ENCODE measurements around the gene NFATC4.

Gene NFATC4

GRCh38 chr14:24411443-24412389 lies 43.7 kb downstream of the NFATC4 start:
- peak; percentile 73 for DNase-seq

- DNase-seq: no peak
Observed at GRCh38 chr14:24414077-24414476, 46.1 kb downstream of the NFATC4 start.

DNA sequence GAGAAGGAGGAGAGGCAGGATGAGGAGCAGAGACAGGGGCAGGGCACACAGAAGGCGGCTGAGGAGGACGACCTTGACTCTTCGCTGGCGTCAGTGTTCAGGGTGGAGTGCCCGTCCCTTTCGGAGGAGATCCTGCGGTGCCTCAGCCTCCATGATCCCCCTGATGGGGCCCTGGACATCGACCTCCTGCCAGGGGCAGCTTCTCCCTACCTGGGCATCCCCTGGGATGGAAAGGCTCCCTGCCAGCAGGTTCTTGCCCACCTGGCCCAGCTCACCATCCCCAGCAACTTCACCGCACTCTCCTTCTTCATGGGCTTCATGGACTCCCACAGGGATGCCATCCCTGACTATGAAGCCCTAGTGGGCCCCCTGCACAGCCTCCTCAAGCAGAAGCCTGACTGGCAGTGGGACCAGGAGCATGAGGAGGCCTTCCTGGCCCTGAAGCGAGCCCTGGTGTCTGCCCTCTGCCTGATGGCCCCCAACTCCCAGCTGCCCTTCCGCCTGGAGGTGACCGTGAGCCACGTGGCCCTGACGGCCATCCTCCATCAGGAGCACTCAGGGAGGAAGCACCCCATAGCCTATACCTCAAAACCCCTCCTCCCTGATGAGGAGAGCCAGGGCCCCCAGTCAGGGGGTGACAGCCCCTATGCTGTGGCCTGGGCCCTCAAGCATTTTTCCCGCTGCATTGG lies 46.9 kb downstream of the NFATC4 start:
- no peak for DNase-seq

- no peak for DNase-seq
Observed at GRCh38 chr14:24415421-24416253, 47.7 kb downstream of the NFATC4 start.

DNA sequence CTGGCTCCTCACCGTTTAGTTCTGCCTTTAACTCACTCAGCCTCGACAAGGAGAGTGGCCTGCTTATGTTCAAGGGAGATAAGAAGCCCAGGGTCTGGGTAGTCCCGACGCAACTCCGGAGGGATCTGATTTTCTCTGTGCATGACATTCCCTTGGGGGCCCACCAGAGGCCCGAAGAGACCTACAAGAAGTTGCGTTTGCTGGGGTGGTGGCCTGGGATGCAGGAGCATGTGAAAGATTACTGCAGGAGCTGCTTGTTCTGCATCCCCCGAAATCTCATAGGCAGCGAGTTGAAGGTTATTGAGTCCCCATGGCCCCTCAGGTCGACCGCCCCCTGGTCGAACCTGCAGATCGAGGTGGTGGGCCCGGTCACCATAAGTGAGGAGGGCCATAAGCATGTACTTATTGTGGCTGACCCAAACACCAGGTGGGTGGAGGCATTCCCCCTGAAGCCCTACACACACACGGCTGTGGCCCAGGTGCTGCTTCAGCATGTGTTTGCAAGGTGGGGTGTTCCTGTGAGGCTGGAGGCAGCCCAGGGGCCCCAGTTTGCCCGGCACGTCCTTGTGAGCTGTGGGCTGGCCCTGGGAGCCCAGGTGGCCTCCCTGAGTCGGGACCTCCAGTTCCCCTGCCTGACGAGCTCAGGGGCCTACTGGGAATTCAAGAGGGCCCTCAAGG lies 48.4 kb downstream of the NFATC4 start:
- DNase-seq: no peak

DNA sequence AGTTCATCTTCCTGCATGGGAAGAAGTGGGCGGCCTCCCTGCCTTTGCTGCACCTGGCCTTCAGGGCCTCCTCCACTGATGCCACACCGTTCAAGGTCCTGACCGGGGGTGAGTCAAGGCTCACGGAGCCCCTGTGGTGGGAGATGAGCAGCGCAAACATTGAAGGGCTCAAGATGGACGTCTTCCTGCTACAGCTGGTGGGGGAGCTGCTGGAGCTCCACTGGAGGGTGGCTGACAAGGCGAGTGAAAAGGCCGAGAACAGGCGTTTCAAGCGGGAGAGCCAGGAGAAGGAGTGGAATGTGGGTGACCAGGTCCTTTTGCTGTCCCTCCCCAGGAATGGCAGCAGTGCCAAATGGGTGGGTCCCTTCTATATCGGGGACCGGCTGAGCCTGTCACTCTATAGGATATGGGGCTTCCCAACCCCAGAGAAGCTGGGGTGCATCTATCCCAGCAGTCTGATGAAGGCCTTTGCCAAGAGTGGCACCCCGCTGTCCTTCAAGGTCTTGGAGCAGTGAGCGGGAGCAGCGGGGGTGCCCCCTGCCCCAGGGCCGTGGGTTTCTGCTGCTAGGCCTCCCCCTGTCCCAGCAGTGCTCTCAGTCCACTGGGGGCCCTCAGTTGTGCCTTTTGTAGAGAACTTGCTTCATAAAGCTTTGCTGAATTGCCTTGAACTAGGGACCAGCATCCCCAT lies 49.1 kb downstream of the NFATC4 start:
- no peak for DNase-seq

DNA sequence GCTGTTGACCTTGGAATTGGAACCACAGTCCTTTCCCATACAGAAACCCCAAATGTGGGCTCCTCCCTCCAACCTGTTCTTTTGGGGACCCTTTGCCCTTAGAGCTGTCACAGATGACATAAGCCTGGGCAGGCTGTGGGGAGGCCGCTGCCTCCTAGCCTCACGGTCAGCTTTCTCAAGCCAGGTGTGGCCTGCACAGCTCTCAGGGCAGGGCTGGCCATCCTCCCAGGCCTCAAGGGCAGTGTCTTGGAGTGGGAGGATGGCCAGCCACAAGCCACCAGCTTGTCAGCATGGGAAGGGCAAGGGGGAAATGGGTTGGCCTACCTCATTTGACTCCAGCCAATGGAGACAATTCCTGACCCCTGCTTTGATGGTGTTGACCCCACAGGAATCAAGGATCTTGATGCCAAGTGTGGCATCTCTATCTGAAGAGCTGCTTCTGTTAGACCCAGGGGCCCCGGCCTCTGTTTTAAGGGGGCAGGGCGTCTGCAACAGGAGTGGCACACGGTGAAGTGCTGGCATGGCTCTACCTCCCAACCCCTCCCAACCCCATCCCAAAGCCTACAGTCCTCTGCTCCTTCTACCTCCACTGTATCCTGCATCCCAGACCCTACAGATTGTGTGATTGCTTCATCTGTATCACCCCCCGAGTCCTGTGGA lies 50.0 kb downstream of the NFATC4 start:
- DNase-seq: no peak

DNA sequence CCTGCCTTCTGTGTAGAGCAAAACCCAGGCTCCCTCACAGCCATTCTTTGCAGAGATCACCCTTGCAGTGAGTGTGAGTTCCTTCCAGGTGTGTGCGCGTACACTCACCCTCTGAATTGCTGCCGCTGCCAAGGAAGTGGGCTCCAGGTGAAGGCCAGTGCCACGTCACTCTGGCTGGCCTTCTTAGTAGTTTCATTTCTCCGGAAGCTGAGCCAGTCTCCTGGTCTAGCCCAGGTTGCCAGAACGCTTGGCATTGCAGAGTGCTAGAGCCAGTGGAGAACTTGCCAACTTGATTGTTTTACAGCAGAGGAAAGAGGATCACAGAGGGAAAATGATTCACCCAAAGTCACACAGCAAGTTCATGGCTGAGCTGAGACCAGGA lies 50.5 kb downstream of the NFATC4 start:
- no peak for DNase-seq

DNA sequence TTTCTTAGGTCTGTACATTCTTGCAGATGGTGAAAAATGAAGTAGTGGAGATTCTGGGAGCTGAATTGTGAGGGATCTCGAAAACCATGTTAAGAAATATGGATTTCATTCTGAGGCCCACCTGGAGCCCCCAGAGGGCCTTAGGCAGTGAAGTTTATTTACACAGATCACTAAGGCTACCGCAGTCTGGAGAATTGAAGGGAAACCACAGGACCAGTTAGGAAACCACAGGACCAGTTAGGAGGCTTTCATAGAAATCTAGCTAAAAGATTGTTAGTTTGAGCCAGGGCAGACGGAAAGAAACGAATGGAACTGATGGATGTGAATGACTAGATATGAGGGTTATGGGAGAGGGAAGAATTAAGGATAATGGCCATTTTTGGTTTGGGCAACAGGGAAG lies 54.3 kb downstream of the NFATC4 start:
- DNase-seq: no peak

GRCh38 chr14:24422694-24423601 lies 55.0 kb downstream of the NFATC4 start:
- DNase-seq: no peak

GRCh38 chr14:24425704-24426103 lies 57.7 kb downstream of the NFATC4 start:
- peak; percentile 46 for DNase-seq

- no peak for DNase-seq
Observed at GRCh38 chr14:24426150-24426911, 58.3 kb downstream of the NFATC4 start.

- DNase-seq: no peak
Observed at GRCh38 chr14:24426912-24427536, 59.0 kb downstream of the NFATC4 start.

DNA sequence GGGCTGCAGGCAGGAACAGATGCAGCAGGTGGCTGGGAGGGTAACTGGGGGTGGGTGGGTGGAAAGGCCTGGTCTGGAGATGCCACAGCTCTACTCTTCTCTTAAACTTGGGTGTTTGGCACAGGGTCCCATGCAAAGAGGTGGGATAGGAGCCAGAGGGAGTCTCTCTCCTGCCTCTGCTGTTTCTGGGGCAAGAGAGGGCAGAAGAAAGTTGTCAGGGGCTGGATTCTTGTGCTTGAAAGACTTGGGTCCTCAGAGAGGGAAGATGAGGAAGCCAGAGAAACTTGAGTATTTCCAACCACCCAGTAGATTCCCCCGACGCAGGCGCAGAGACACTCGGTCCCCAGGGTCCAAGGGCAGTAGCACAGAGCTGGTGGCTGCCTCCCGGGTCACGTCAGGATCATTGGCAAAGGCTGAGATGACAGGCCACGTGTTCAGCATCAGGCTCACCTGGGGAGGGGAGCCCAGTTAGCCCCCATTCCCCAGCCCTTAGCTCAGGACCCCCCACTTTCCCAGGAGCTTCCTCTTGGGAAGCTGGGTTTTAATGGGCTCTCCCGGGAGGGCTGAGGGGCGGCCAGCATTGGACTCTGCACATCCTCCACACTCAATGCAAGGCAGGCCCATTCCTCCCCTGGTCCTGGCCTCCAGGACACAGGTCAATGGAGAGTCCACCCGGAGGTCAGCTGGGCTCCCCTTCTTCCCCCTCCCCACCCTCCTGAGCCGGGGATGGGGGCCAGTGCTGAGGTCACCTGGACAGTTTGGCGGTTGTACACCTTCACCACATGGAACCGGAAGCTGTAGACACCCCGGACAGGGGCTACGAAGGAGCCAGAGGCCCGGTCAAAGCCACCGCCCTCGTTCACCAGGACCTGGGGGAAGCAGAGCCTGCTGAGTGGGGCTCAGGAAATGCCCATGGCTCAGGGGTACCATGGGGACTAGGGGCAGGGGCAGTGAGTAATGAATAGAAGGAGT lies 59.8 kb downstream of the NFATC4 start:
- no peak for DNase-seq

DNA sequence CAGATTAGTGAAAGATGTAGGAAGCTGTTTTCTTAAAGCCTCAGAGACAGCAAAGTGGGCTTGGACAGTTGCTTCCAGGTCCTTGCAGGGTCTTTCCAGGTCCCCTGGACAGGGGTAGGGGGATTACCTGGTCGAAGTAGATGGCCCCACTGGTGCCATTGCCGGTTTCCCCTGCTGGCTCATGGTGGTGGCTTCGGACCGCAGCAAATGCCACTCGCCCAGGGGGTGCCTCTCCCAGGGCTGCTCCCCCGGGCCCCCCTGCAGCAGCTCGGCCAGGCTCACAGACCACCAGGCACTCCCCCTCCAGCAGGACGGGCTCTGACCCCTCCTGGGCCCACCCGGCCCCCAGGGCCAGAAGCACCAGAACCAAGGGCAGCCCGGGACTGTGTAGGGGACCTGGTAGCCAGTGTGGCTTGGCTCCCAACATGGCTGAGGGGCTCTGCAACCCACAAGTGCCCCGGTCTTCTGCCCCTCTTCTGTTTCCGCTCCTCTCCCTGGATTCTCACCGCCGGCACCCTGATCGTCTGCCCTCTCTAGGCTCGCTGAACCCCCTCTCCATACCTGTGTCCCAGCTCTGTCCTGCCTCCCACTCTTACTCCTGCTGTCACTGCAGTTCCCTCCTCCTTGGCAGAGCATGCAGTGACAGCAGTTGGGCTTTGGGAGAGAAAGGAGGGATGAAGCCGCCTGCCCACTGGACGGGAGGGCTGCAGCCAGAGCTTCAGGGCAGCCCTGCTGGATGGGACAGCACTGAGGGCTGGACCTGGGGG lies 60.8 kb downstream of the NFATC4 start:
- DNase-seq: no peak
